ENCODE data around the gene ADAMTS7. TPM values are rescaled to one million over a fixed set of nuclear protein-coding genes. Genes with fewer than 3 reads are reported as not detected.
"Not testable (repeated sequence)": the region's sequence is repeated elsewhere in the genome, so short reads cannot be mapped to it uniquely, and the experiment has no call there.

Gene ADAMTS7
- total RNA-seq, 4 donors from 2014 or later: 0.42 to 1.1 (median 0.76) TPM

- in situ Hi-C loops (cut with MboI; ENCODE audit: low sequenced_read_pairs in 4 of 4): no loop called here
- Histone ChIP-seq H3K27ac (peak overlapping the region; percentile 82 to 90 (median 86)), H3K36me3 (no peaks in the 10 kb centered on the region), H3K9me3 (no peaks in the 10 kb centered on the region), H3K27me3 (no peaks in the 10 kb centered on the region), H3K4me3 (no peak overlapping the region), H3K4me1 (peaks cover 28 to 31% of the 10 kb centered on the region in 2 donors)
- intact Hi-C loops (cut with DNase I; ENCODE audit: low total_unique reads): loop anchor here (2.0 to 5.0 kb wide), 2 partner anchors 51 to 112 kb away; partner anchors contain the start of genes ADAMTS7 and MORF4L1
- TF ChIP-seq CTCF (IDR thresholded peaks at IDR 0.05 in 4 of 5, conservative IDR thresholded peaks at IDR 0.05 in 1 of 5): no peak
- TF ChIP-seq POLR2A (IDR thresholded peaks at IDR 0.05): no peak
- DNase-seq: peak; percentile 0 to 12
- ATAC-seq: no peak
Measured at GRCh38 chr15:78761020-78761419, 50.2 kb downstream of the ADAMTS7 start.

- H3K9me3 ChIP-seq; H3K36me3 ChIP-seq; in situ Hi-C loops (cut with MboI; ENCODE audit: low sequenced_read_pairs in 4 of 4); H3K27me3 ChIP-seq: not testable (repeated sequence)
- peak in 1 of 2 donors; percentile 35 for TF ChIP-seq POLR2A (IDR thresholded peaks at IDR 0.05)
- H3K4me3 ChIP-seq: peak overlapping the region in 1 of 4 donors; percentile 9
- intact Hi-C loops (cut with DNase I; ENCODE audit: low total_unique reads): loop anchor here (2.0 to 5.0 kb wide), 2 partner anchors 52 to 113 kb away; partner anchors contain the start of genes ADAMTS7 and MORF4L1
- peak overlapping the region; percentile 82 to 90 (median 86) for H3K27ac ChIP-seq
- peaks cover 29 to 32% of the 10 kb centered on the region in 2 donors for H3K4me1 ChIP-seq
- DNase-seq (peak; percentile 61 to 88), ATAC-seq (peak; percentile 62 to 67)
Measured at GRCh38 chr15:78760091-78760882, 51.0 kb downstream of the ADAMTS7 start.

DNA sequence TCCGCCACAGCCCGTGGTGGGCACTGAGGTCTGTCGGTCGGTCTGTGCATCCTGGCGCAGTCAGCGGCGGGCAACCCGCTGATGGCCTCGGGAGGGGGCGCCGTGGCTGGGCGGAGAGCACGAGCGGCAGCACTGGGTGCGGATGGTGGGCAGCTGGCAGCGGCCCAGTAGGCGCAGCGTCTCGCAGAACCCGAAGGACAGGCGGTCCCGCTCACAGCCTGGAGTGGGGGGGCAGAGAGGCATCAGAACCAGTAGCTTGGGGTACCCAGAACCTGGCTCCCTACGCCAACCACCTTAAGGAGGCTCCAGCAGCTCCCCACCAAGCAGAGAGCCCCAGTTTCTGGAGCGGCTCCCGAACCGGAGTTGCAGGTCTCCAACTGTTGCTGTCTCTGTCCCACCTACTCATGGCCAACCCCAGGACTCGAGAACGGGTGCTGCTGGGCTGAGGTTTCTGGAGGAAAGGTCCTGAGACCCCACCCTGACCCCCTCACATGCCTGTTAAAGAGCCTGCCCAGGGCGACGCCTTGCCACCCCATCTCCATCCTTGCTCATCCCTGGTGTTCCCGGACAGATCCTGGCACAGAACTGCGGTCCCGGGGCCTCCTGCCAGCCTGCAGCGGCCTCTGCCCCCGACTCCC, 51.8 kb downstream of the ADAMTS7 start:
- in situ Hi-C loops (cut with MboI; ENCODE audit: low sequenced_read_pairs in 4 of 4): loop anchor here in 1 of 4 donors (10.0 kb wide), 1 partner anchor 145 kb away; no protein-coding TSS in a partner anchor
- peaks cover 35 to 39% of the 10 kb centered on the region in 2 donors for H3K4me1 ChIP-seq
- DNase-seq: peak; percentile 2 to 19

DNA sequence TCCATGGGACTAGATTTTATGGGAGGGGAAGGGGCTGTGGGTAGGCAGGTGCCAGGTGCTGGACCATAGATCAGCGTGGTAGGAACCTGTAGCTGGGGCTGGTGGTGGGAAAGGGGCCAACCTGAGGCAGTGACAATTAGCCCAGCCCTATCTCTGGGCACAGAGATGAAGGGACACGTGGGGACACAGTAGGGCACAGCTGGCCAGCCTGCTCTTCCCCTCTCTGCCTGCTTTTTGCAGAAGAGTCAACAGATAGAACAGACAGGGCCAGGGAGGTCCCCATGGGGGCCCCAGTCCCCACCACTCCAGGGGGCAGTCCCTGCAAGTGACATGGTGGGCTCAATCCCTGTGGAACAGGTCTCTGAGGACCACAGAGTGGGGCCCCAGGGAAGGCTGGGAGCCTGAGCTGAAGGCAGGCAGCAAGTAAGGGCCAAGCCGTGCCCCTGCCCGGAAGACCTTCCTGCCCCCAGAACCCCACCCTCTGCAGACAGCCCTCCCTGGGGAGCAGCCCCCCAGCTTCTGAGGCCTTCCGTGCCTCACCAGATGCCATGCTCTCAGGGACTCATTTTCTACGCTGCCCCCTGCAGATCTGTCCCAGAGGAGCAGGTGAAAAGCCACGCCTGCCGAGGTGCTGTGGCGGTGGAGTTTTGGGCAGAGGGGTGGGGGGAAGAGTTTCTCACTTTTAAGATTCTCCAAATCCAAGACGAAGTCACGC, 52.6 kb downstream of the ADAMTS7 start:
- H3K9me3 ChIP-seq; ATAC-seq; H3K27me3 ChIP-seq; DNase-seq; H3K36me3 ChIP-seq; intact Hi-C loops (cut with DNase I; ENCODE audit: low total_unique reads); H3K4me3 ChIP-seq: not testable (repeated sequence)
- peaks cover 38 to 41% of the 10 kb centered on the region in 2 donors for H3K4me1 ChIP-seq
- in situ Hi-C loops (cut with MboI; ENCODE audit: low sequenced_read_pairs in 4 of 4): loop anchor here in 1 of 4 donors (10.0 kb wide), 1 partner anchor 144 kb away; no protein-coding TSS in a partner anchor
- H3K27ac ChIP-seq: peak overlapping the region in 3 of 4 donors; percentile 82 to 90 (median 84)

More for the DNA sequence above, 51.8 kb downstream of the ADAMTS7 start:
- intact Hi-C loops (cut with DNase I; ENCODE audit: low total_unique reads); H3K27me3 ChIP-seq; H3K36me3 ChIP-seq; H3K9me3 ChIP-seq; ATAC-seq: not testable (repeated sequence)
- Histone ChIP-seq H3K4me3 (peak overlapping the region in 1 of 4 donors; percentile 9), H3K27ac (peak overlapping the region; percentile 82 to 90 (median 86))

- DNase-seq; H3K27me3 ChIP-seq; intact Hi-C loops (cut with DNase I; ENCODE audit: low total_unique reads); H3K9me3 ChIP-seq; H3K36me3 ChIP-seq; H3K4me3 ChIP-seq; ATAC-seq: not testable (repeated sequence)
- in situ Hi-C loops (cut with MboI; ENCODE audit: low sequenced_read_pairs in 4 of 4): loop anchor here in 1 of 4 donors (10.0 kb wide), 1 partner anchor 143 kb away; no protein-coding TSS in a partner anchor
- Histone ChIP-seq H3K27ac (peak overlapping the region in 1 of 4 donors; percentile 82), H3K4me1 (peaks cover 38 to 41% of the 10 kb centered on the region in 2 donors)
Measured at GRCh38 chr15:78758084-78758483, 53.2 kb downstream of the ADAMTS7 start.

DNA sequence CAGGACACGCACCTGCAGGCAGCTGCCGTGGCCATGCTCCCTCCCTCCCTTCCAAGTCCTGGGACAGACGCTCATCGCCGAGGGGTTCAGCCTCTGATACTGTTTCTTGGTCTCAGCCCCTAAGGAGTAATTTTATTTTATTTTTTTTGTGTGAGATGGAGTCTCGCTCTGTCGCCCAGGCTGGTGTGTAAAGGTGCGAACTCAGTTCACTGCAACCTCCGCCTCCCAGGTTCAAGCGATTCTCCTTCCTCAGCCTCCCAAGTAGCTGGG, 53.7 kb downstream of the ADAMTS7 start:
- H3K9me3 ChIP-seq: no peaks in the 10 kb centered on the region
- peak overlapping the region; percentile 78 to 88 (median 82) for H3K27ac ChIP-seq
- TF ChIP-seq CTCF (IDR thresholded peaks at IDR 0.05 in 4 of 5, conservative IDR thresholded peaks at IDR 0.05 in 1 of 5) (no peak), POLR2A (IDR thresholded peaks at IDR 0.05) (no peak)
- H3K27me3 ChIP-seq: no peaks in the 10 kb centered on the region
- no peak for ATAC-seq
- intact Hi-C loops (cut with DNase I; ENCODE audit: low total_unique reads) (no loop called here), in situ Hi-C loops (cut with MboI; ENCODE audit: low sequenced_read_pairs in 4 of 4) (loop anchor here in 1 of 4 donors (10.0 kb wide), 1 partner anchor 143 kb away; no protein-coding TSS in a partner anchor)
- peaks cover 38 to 41% of the 10 kb centered on the region in 2 donors for H3K4me1 ChIP-seq
- no peak overlapping the region for H3K4me3 ChIP-seq
- no peaks in the 10 kb centered on the region for H3K36me3 ChIP-seq
- no peak for DNase-seq

DNA sequence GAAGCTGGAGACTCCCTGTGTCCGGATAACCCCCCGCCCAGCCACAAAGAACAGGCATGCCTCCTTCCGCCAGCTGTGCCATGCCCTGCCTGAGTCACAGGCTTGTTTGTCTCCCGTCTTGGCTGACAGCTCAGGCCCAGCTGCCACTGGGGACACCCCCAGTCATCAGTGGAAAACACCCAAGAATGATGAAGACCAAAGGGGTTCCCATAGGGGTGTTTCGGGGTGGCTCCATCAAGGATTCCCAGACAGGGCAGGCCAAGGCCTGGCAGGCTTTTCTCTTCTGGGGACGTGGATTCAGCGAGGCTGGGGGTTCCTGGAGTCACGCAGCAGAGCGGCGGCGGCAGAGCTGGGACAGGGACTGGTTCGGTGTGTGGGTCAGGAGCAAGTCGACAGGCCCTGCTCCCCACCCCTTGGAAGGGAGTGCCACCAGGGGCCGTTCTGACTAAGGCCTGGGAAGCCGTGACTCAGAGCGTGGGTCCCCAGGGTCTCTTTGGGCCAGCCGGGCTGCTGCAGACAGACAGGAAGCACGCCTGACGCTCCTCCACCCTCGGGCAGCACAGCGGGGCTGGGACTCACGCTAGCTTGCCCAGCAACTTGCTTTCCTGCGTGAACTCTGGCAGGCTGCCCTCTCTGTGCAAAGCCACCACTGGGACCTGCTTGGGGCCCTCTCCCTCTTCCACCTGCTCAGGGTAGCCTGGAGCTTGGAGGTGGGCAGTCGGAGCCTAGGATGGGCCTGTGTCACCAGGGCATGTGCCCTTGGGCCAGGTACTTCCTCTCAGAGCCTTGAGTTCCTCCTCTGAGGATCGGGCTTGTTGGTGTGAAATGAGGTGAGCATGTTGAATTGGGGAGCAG, 54.3 kb downstream of the ADAMTS7 start:
- Histone ChIP-seq H3K27ac (peak overlapping the region; percentile 78 to 88 (median 82)), H3K4me1 (peaks cover 38 to 41% of the 10 kb centered on the region in 2 donors)
- H3K27me3 ChIP-seq; H3K9me3 ChIP-seq; H3K36me3 ChIP-seq; H3K4me3 ChIP-seq; intact Hi-C loops (cut with DNase I; ENCODE audit: low total_unique reads): not testable (repeated sequence)
- ATAC-seq: peak; percentile 27 to 35
- in situ Hi-C loops (cut with MboI; ENCODE audit: low sequenced_read_pairs in 4 of 4): loop anchor here in 1 of 4 donors (10.0 kb wide), 1 partner anchor 142 kb away; no protein-coding TSS in a partner anchor
- DNase-seq: peak; percentile 46 to 80
